Inferior parietal cortex (tissue), 1 donor: ENCODE measurements around the gene MYH7.
"Not testable (repeated sequence)": the region's sequence is repeated elsewhere in the genome, so short reads cannot be mapped to it uniquely, and the experiment has no call there.

Experiments used
- DNase-seq: peaks from one replicate; pipeline ENCODE4 v3.0.0-alpha.2; 2016; ENCODE audit errors: extremely low spot score

MYH7 gene

DNA sequence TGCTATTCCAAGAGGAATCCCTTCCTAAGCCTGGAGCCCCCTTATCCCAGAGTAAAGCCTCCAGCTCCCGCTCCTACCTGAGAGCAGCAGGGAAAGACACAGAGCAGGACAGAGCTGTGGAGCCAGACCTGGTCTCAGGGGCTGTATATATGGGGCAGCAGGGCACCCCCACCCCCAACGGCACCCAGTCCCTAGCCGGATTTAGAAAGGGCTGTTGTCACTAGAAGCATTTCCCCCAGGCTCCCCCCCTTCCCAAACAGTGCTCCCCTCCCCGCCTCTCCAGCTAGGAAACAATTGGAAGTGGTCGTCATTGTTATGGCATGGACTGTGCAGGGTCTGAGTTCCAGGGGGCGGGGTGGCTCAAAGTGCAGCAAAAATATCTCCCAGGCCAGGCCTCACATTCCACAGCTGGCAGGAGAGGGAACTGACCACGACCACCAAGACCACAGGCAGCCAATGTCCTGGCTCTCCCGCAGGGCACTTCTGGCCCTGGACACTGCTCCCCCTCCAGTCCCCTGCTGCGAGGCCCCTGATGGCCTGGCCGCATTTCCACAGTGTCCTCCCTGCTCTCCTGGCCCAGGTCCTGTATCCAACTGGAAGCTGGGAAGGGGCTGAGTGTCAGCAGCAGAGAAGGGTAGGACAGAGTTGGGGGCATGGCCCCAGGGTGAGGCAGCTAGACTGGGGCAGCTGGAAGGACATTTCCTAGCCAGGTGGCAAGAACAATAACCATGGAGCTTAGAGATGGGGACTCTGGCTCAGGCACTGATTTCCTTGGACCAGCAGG is at the start of gene MYH7:
Gene MYH7, minus strand, starts transcription at position 118 of the 784 bp plus-strand sequence. CDS start 1,928 bp downstream, outside the sequence.
- DNase-seq, result no peak

DNA sequence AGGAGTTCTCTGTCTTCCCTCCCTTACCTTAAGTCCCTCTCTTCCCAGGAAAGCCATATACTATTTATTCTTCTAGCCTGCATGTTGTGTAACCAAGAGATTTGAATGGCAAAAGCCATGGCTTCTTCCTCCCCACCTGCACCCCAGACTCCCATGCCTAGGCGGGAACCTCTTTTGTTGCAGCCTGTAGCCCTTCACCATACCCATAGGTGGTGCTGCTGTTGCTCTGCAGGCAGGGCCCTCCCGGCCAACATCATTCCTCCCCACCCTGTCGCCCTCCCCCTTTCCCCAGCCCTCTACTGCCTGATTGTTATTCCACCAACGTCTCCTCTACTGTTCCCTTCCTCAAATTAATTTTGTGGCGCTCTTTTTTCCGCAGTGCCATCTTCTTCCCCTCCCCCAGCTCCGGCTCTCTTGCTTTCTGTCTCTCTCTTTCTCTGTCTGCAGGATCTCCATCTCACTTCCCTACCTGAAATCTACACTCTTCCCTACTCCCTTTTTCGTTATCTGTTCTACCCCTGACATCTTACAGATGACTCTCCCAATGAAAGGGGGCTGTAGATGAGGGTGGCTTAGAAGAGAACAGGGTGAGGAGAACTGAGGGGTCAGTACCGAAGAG is 47.9 kb upstream of the MYH7 start:
- peak; percentile 74 for DNase-seq

DNA sequence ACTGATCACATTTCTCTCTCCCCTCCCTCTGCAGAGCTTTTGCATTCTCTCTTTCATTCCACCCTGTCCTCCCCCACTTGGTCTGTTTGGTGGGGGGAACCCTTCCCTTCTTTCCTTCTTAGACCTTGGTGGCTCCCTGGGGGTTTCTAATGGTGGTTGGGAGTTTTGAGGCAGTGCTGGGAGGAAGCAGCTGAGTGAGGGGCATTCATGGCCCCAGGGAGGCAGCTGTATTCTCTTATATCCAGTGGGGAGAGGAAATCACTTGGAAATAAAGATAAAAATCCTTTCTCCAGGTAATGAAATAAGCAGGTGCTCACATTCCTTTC is 47.3 kb upstream of the MYH7 start:
- no peak for DNase-seq

DNA sequence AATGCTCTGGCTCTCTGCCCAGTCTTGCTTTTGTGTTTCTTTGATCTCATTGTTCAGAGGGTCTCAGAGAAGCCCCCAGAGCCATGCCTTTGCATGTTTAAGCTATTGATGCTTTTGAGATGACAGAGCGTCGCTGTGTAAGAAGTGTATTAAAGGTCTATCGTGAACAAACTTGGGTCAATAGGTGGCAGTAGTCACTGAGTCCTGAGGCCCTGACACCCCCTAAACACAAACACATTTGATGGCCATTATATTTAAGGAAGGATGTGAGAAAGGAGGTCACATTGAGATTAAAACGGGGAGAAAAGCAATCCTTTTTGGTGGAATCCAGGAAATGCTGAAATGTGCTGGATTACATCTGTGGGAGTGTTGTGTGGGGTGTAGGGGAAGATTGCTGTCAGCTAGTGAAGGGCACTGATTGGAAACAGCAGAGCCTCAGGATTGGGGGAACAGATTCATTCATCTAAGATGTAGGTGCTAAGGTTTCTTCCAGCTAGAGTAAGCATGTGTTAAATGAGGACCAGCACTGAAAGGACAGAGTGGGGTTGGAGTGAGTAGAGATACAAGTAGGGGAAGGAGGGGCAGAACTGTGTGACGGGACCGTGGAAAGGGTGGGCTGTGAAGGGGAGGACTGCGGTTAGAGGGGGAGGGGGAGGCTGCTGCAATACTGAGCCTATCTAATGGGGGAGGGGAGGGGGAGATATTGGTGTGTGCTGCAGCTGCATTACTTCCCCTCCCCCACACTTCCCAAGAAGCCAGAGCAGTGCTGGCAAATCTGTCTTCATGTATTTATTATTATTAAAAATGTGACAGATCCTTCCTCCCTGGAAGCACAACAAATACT is 46.7 kb upstream of the MYH7 start:
- DNase-seq, result no peak

DNA sequence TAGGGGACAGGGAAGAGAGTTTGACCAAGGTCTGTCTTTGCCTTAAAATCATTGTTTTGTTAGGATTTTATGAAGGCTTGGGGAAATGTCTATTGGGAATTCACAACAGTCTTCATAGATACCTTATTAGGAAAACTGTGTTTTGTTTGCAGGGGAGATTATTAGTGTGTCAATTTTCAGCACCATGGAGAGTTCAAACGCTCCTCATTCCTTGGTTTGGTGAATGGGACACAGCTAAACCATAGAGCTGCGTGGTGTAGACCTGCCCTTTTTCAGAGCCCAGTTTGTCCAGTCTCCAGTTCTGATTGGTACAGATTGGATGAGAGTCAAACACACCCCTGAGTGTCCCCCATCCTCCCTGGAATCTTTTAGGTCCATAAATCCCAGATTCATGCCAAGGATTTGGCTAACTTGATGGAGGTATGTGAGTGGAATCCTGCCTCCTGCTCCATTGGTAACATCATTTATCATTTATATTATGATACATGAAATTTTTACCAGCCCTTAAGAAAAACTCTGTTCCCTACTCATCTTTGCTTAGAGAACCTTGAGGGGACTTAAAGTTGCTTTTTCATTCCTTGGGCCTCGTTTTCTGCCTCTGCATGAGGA is 46.0 kb upstream of the MYH7 start:
- no peak for DNase-seq

DNA sequence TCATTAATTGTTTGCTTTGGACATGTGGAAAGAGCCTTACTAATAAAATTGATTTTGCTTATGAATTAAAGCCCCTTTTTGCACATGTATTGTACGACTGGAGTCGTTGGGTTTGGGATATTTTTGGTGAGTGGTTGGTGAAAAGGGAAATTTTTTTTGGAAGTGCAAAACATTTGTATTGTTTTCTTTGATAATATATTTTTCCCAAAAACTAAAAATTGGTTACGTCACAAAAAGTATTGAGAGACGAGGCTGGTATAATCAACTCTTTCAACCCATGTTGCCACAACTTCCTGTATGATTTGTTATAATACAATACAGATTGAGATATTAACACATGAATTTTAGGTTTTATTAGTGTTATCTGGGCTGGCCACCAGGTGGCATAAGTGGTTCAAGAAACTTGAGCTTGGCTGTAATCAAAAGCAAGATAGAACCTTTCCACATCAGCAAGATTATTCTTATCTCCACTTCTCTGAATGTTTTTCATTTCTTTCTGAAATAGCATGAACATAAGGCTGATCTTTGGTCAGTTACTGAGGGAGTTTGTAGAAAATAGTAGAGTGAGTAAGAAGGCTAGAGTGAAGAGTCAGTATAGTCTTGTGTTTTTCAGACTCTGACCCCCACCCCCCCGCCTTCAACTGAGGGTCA is 42.8 kb upstream of the MYH7 start:
- peak; percentile 84 for DNase-seq

DNA sequence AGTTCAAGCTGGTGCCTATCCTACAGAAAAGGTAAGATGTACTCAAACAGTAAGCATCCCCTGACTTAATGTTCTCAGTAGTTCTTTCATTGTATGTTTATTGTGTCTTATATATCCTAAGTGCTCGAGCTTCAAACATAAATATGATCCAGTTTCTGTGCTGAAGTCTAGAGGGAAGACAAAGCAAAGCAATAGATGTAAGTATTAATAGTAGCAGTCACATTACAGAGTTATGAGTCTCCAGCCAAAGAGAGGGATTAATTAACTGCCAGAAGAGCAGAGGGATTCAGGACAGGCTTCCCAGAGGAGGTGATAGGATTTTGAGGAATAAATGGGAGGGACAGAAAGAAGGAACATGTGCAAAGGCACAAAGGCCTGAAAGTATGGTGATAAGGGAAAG is 35.5 kb upstream of the MYH7 start:
- no peak for DNase-seq

DNA sequence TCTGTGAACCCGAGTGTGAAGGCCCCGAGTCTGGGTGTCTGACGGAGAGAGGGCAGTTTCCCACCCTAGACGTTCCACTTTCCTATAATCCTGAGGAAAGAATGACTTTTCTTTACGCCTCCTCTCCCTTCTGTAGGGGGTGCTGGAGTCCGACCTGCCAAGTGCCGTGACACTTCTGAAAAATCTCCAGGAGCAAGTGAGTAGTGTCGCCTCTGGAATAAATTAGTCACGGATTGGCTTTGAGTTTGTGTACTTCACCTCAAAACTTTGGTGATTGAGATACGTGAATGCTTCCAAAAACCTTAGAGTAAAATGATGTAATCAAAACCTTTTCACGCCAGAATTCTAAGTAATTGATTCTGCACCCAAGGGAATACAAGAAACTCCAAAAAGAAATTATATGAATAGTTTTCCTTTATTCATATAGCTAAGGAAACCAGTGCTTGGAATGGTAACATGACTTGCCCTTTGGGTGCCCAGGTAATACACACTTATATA is 34.5 kb upstream of the MYH7 start:
- no peak for DNase-seq

DNA sequence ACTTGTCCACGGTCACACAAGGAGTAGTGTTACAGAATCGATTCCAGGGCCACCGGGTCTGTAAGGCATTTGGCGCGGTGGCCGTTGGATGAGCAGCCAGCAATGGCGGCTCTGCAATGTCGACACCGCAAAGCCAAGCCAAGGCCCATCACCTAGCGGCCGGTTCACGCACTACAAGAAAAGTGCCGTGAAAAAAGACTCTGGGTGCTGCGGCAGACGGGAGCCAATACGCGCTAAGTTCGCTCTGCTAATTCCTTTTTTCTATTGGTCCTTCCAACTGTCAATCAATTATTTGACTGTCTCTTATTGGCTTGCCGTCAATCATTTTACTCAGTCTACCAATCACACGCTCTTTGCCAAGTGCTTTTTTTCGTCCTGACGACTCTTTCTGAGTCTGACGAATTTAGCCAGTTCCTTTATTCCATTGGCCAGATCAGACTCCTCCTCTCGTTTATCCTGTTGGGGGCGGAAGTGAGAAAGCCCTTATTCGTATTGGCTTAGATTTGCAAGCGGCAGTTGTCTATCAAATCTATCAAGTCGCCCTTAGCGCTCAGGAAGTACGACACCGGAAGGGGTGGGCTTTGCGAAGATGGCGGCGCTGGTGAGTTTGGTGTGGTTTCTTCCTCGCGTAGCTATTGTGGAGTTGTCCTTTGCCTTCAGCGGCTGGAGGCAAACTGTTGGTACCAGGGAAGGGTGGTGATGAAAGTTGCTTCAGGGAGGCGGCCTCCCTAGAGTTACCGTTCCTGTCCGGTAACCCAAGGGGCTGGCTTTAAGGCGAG is 33.9 kb upstream of the MYH7 start, which contains the start of gene NGDN:
Gene NGDN, plus strand, starts transcription at position 577 of the 779 bp plus-strand sequence. Its CDS starts 13 bp downstream, at position 590.
- DNase-seq, result peak; percentile 100

DNA sequence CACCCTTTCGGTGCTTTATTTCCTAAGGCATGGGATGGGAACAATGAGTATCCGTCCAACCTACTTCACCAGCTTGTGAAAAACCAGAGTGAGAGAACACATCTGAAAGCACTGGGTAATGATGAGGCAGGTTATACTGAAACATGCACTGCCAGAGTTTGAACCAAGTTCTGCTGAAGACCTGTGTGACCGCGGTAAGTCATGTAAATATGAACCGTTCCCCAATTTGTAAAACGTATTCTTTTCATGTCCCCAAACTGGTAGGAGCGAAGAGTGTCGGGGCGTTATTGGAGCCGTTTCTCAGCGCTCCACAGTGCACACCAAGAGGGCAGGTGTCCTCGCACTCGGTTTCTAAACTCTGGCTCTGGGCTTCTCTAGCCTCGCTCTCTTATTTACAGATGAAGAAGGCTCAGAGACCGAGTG is 33.3 kb upstream of the MYH7 start:
- DNase-seq, result no peak

DNA sequence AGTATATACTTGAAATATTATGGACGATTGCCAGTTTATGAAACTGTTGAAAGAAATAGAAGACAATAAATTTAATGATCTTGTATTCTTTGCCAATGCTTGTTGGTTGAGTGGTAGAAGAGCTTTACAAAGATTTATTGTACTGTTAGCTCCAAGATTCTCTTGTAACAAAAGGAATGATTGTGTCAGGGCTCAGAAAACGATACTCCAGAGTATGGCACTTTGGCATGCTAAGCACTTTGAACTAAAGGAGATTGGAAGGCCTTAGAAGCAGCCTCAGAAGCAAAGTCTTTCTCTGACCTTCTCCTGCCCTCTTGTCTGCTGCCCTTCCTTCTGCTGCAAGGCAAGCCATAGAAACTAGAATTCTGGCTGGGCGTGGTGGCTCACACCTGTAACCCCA is 29.8 kb upstream of the MYH7 start:
- no peak for DNase-seq

DNA sequence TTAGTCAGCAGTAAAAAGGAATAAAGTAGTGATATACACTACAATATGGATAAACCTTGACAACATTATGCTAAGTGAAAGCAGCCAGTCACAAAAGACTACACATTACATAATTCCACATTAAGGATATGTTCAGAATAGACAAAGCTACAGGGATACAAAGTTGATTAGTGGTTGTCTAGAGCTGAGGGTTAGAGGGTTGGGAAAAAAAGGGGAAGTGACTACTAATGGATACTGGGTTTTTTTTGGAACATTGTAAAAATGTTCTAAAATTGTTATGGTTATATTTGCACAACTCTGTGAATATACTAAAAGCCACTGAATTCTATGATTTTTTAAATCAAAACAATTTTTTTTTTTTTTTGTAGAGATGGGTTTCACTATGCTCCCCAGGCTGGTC is 29.2 kb upstream of the MYH7 start:
- no peak for DNase-seq

DNA sequence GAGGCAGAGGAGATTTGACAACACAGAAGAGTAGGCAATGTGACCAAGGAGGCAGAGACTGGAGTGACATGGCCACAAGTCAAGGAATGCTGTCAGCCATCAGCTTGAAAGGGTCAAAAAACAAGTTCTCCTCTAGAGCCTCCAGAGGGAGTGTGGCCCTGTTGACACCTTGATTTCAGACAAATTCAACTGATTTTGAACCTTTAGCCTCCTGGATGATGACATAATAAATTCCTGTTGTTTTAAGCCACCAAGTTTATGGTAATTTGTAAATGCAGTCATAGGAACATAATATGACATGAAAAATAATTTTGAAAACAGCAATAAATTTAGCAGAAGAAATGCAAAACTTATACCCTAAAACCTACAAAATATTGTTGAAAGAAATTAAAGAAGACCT is 25.5 kb upstream of the MYH7 start:
- no peak for DNase-seq

DNA sequence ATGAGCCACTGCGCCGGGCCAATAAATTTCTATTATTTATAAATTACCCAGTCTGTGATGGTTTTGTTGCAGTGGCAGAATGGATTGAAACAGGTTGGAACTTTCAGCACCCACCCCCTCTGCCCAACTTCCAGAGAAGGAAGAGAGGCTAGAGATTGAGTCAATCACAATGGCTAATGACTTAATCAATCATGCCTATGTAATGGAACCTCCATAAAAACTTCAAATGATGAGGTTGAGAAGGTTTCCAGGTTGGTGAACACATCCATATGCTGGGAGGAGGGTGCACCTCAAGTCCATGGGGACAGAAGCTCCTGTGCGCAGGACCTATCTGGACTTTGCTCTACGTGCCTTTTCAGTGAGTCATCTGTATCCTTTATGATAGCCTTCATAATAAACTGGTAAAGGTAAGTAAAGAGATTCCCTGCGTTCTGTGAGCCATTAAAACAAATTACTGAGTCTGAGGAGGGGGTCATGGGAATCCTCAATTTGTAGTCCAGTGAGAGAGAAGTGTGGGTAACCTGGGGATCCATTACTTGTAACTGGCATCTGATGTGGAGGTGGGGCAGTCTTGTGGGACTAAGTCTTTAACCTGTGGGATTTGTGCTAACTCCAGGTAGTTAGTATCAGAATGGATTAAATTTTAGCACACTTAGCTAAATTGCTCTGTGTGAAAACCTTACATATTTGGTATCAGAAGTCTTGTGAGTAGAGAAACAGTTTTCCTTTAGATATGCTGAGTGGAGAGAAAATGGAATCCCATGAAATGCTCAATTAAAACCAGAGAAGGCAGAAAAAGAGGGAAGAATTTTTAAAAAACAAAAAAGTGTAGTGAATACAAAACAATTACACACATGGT is 22.4 kb upstream of the MYH7 start:
- no peak for DNase-seq

DNA sequence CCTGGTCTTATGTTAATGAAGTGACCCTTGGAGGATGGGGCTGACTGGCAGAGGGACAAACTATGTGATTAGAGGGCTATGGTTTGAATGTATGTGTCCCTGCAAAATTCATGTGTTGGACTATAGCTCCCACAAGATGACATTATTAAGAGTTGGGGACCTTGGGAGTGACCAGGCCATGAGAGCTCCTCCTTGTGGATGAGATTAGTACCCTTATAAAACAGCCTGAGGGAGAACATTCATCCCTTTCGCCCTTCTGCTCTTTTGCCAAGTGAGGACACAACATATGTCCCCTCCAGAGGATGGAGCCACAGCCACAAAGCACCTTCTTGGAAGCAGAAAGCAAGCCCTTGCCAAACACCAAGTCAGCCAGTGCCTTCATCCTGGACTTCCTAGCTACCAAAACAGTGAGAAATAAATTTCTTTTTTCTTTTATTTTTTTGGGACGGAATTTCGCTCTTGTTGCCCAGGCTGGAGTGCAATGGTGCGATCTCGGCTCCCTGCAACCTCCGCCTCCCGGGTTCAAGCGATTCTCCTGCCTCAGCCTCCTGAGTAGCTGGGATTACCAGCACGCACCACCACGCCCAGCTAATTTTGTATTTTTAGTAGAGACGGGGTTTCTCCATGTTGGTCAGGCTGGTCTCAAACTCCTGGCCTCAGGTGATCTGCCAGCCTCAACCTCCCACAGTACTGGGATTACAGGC is 21.6 kb upstream of the MYH7 start:
- DNase-seq, result not testable (repeated sequence)

DNA sequence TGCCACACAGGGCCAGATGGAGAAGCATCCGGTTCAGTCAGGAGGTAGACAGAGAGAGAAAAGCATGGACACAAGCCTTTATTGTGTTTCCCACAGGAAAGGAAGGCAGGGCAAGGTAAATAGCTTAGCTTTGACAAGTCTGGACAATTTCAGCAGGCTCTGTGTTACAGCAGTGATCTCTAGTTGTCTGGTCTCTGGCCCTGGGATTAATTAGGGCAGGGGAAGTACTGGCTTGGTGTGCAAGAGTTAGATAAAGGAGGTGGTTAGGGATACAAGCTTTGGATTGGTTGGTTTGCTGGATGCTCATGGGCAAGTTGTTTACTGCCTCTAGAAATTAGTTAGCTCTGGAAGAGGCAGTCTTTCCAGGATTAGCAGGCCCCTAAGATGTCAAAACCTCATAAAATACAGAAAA is 19.0 kb upstream of the MYH7 start:
- DNase-seq, result no peak

DNA sequence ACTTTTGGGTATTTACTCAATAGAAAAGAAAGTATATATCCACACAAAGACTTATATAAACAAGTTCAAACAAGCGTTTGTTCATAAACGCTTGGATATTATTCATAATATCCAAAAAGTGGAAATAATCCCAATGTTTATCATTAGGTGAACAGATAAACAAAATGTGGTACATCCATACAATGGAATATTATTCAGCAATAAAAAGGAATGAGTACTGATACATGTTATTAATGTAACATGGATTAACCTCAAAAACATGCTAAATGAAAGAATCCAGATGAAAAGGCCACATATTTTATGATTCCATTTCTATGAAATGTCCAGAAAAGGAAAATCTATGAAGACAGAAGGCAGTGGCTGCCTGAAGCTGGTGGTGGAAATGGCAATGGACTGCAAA is 16.8 kb upstream of the MYH7 start:
- DNase-seq, result no peak

DNA sequence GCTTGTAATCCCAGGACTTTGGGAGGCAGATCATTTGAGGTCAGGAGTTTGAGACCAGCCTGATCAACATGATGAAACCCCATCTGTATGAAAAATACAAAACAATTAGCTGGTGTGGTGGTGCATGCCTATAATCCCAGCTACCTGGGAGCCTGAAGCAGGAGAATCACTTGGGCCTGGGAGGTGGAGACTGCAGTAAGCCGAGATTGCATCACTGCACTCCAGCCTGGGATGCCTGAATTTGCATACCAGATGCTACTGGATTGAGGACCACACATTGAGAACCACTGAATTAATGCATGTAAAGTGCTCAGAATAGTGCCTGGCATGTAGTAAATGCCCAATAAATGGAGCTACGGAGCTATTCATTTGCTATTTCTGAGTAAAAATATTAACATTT is 14.9 kb upstream of the MYH7 start:
- DNase-seq, result no peak

DNA sequence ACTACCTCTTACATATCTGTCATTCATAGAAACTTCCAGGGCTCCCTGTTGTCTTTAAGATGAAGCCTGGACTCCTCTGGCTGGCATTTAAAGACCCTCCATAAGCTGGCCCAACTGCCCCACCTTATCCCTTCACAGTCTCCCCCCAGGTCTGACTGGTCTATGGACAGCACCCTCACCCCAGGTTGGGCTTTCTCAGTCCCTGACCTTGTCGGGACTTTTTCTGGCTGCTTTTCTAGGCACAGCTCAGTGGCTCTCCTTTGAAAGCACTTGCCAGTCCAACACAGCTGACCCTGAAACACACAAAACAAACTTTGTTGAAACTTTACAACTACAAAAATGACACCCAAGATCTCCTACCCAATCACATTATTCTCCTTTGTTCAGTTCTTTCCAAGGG is 13.9 kb upstream of the MYH7 start:
- no peak for DNase-seq
